GM12892 (cell line): ENCODE data around the gene SERBP1.
A peak's percentile ranks its signal among the peaks of the same experiment; 100 is the strongest.

Experiments used
- POLR2A ChIP-seq: IDR thresholded peaks from 2 replicates; pipeline ENCODE4 v1.6.1; 2011; ENCODE audit warnings: low read depth, low read length, control low read depth
- POLR2AphosphoS5 ChIP-seq: IDR thresholded peaks from 2 replicates; pipeline ENCODE4 v1.6.1; 2011; ENCODE audit warnings: low read depth, low read length, control low read depth

DNA sequence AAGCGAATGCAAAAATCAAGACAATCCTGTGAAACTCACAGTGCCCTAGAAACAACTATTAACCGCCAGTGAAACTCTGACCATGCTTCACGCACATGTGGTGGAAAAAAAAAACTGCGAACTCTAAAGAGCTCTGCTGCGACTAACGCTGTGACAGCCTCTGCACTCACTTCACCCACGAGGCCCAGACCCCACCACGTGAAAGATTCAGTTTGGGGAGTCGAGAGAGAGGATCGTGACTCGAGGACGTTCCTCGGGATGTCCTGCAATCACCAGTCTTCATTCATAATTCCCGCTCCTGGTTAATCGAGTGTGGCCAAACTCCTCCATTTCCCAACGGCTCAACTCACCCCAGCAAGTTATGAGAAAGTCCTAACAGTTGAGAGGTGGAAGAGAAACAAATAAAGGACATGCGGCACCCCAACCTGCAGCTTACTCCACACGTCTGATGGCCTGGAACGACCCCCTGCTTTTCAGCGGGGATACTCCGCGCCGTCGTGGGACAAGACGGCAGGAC lies 1.1 kb downstream of the SERBP1 start:
- TF ChIP-seq POLR2A (no peak; the same call in 1 of the 2 replicates), POLR2AphosphoS5 (peak; percentile 53; the same call in 1 of the 2 replicates)
